GM19438 (cell line): ENCODE data around the gene MUSK.

ENCODE experiments used
- ATAC-seq: cut with Tn5 transposase; IDR thresholded peaks from one replicate; pipeline ENCODE4 v1.9.1; 2021; ENCODE audit warnings: low read depth; ENCODE audit not compliant: unreplicated experiment

Gene MUSK

DNA sequence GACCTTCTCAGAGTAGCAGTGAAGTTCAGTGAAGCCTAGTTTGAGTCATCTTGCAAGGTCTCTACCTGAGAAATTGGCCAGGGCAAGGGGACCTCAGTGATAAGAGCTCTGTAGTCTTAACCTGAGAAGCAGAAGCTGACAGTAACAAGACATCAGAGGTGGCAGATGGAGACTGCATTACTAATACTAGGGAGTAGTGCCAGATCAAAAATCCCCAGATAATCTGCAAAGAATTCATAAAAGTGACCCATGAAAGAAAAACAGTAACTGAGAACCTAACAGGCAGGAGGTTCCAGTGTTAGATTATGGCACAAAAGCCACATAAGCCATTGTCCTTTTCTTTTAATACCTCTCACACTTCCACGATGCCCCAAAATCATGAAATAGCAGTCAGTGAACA is 175.5 kb downstream of the MUSK start:
- no peak for ATAC-seq

DNA sequence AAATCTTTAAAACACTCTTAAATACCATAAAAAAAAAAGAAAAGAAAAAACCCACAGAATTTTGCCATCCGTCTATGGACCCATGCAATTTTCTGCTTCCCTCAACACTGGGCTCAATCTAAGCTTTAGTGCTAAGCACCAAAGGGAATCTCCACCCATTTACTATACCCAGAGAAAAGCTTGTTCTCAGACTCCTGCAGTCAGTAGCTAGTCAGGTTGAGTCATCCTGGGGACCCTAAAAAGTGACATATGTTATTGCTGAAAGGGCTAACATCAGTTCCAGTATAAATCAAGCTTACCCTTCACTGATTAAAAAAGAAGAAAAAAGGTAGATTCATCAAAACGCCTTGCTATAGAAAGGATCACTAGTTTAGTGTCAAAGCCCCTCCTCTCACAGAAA is 177.6 kb downstream of the MUSK start:
- no peak for ATAC-seq

DNA sequence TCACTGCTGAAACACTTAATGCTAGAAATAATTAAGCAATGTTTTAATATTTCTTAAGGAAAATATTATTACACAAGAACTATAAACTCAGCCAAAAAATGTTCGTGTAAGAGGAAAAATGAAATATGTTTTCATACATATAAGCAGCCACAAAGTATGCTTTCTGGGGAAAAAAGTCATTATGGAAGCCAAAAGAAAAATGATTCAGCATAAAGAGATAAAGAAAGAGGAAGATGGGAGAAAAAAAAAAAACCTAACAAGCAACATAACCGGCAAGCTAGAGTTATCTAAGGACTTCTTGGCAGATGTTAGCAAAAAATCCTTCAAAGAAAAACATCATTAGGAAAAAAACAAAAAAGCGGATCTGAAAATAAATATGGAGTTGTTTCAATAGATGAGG is 179.1 kb downstream of the MUSK start:
- ATAC-seq = no peak

DNA sequence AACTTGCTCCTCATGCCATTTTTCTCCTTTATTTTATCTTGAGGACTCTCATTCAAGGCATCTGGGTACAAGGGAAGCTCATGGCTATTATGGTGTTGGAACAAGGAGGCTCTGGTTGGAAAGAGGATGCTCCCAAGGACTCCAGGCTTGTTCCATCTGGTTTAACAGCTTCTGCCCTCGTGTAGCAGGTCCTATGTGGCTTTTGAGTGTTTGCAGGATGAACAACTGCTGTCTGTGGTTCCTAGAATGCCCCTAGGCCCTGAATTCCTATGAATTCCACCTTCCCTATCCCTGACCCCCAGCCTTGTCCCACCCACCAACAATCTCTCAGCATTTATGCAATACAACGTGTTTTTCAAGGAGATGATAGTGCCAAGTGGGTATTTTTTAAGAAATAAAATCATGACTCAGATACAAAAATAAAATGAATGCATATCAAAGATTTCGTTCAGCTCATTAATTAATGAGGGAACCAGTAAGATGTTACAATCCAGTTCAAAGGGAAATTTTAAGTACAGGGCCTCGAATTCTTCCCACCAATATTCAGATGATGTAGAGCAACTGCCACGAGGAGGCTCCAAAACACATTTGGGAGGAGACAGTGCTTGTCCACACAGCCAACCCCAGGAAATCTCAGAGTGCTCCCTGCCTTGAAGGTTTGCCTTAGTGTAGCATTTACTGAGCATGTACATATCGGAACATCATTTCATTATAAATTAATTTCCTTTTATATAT is 182.0 kb downstream of the MUSK start:
- ATAC-seq = no peak
